K562 (cell line): ENCODE results near the gene ABCD3. TPM values are rescaled to one million over a fixed set of nuclear protein-coding genes. Genes with fewer than 3 reads are reported as not detected.

Source experiments
- ATAC-seq: fragments of 200-7000 bp; cut with Tn5 transposase; 3 replicates; pipeline ENCODE4 v1.9.1; 2020; ENCODE audit warnings: moderate library complexity
- BruUV-seq: library from RNA; stranded (reverse); fragments of 400-500 nt; replicated peaks from 2 replicates; lab custom pipeline; 2021; lab: Mats Ljungman, UMichigan
- CTCF ChIA-PET: fragments of 300-600 bp; formaldehyde crosslinking; extraction: SDS; loops from one replicate; lab custom pipeline; 2021; ENCODE audit warnings: low intra/inter-chr PET ratio; lab: Yijun Ruan, JAX
- POLR2A ChIA-PET: fragments of 300-600, 350-650 bp; sonication (Branson Sonifier 250); formaldehyde crosslinking; extraction: SDS; loops from one replicate; lab custom pipeline; 2021; ENCODE audit warnings: antibody characterized with exemption, inconsistent platforms; lab: Yijun Ruan, JAX
- DNase-seq, 4 experiments: peaks; one replicate each; pipeline versions ENCODE4 v3.0.0 to v3.0.0-alpha.2; 2011 to 2018; ENCODE audit warnings: low spot score in 3 of 4, mixed read lengths in 3 of 4; ENCODE audit errors: extremely low read depth in 1 of 4
- FAIRE-seq: peaks from 2 replicates; lab custom pipeline; 2011; peaks lifted over from hg19 to GRCh38; lab: Jason Lieb, UNC
- H2AFZ ChIP-seq: 2 replicates; pipeline ENCODE4 v1.6.0; 2011; ENCODE audit warnings: low read depth, low read length, control low read depth, inconsistent platforms
- H3K27ac ChIP-seq: fragments of 200-600 bp; 3 replicates; pipeline ENCODE4 v1.8.0; 2011; ENCODE audit warnings: low read depth, mild to moderate bottlenecking, control low read depth, inconsistent platforms, low read length, moderate library complexity, mixed read lengths; ENCODE audit errors: extremely low read depth
- H3K27me3 ChIP-seq, 2 experiments: fragments of 300-600 bp in 1 of 2; 2 replicates in 1 of 2; 3 replicates in 1 of 2; pipeline versions ENCODE4 v1.6.0 to v1.8.0; 2011; ENCODE audit warnings: inconsistent platforms in 2 of 2, low read length in 2 of 2, mild to moderate bottlenecking in 1 of 2, mixed read lengths in 1 of 2, moderate library complexity in 1 of 2; ENCODE audit not compliant: control insufficient read depth in 2 of 2, insufficient read depth in 2 of 2
- H3K36me3 ChIP-seq: fragments of 300-600 bp; 3 replicates; pipeline ENCODE4 v1.8.0; 2011; ENCODE audit warnings: mild to moderate bottlenecking, low read length, inconsistent platforms; ENCODE audit not compliant: control insufficient read depth, insufficient read depth
- H3K4me1 ChIP-seq, 2 experiments: fragments of 200-600 bp in 1 of 2; replicated peaks in 1 of 2; 2 replicates in 1 of 2; 3 replicates in 1 of 2; pipeline versions ENCODE4 v1.5.1 to v1.8.0; 2011; ENCODE audit warnings: inconsistent platforms in 2 of 2, low read length in 2 of 2, mild to moderate bottlenecking in 1 of 2, mixed read lengths in 1 of 2, moderate library complexity in 1 of 2; ENCODE audit not compliant: control insufficient read depth in 2 of 2, insufficient read depth in 2 of 2
- H3K4me2 ChIP-seq: 2 replicates; pipeline ENCODE4 v1.6.1; 2011; ENCODE audit warnings: low read length, control low read depth, inconsistent platforms, mixed read lengths; ENCODE audit not compliant: insufficient read depth
- H3K4me3 ChIP-seq: fragments of 200-600 bp; sonication (generic), shearing (Covaris generic); 2 replicates; pipeline ENCODE4 v1.5.1; 2016; ENCODE audit warnings: control low read depth, inconsistent platforms
- H3K79me2 ChIP-seq: fragments of 200-600 bp; 3 replicates; pipeline ENCODE4 v1.8.0; 2011; ENCODE audit warnings: low read length, inconsistent platforms; ENCODE audit not compliant: control insufficient read depth, insufficient read depth
- H3K9ac ChIP-seq, 2 experiments: 2 replicates each; pipeline versions ENCODE4 v1.6.0 to v1.6.1; 2011; ENCODE audit warnings: low read depth in 2 of 2, low read length in 2 of 2, control low read depth in 1 of 2, inconsistent platforms in 1 of 2, mild to moderate bottlenecking in 1 of 2, mixed read lengths in 1 of 2; ENCODE audit not compliant: insufficient read depth in 1 of 2
- H3K9me1 ChIP-seq: one replicate; pipeline ENCODE4 v1.6.0; 2011; ENCODE audit warnings: inconsistent platforms, mild to moderate bottlenecking, low read length, moderate library complexity; ENCODE audit not compliant: control insufficient read depth, insufficient read depth
- H3K9me3 ChIP-seq: replicated peaks from 2 replicates; pipeline ENCODE4 v1.5.1; 2011; ENCODE audit warnings: low read depth, low read length, inconsistent platforms; ENCODE audit not compliant: control insufficient read depth, insufficient read depth
- H4K20me1 ChIP-seq: replicated peaks from 2 replicates; pipeline ENCODE4 v1.6.1; 2011; ENCODE audit warnings: low read length, inconsistent platforms, mixed read lengths; ENCODE audit not compliant: control insufficient read depth, insufficient read depth
- ATF6 ChIP-seq: sonication (generic); formaldehyde crosslinking; IDR thresholded peaks from 2 replicates; pipeline ENCODE4 v1.4.0; 2020; ENCODE audit warnings: mild to moderate bottlenecking, missing genetic modification reagents
- CBFA2T2 ChIP-seq: fragments of 450-650 bp; conservative IDR thresholded peaks from 2 replicates; pipeline ENCODE4 v1.6.1; 2017; ENCODE audit warnings: mild to moderate bottlenecking
- CBX8 ChIP-seq: fragments of 200-600 bp; sonication (generic); IDR thresholded peaks from 2 replicates; pipeline ENCODE4 v1.6.1; 2012; ENCODE audit warnings: borderline replicate concordance, mixed run types, low read depth, mild to moderate bottlenecking, moderate library complexity, mixed read lengths, low read length, control low read depth, inconsistent platforms; ENCODE audit not compliant: poor library complexity, severe bottlenecking; ENCODE audit errors: extremely low read depth
- EHMT2 ChIP-seq: fragments of 450-650 bp; IDR thresholded peaks from 2 replicates; pipeline ENCODE4 v1.6.1; 2018; ENCODE audit warnings: antibody characterized with exemption
- MGA ChIP-seq: fragments of 450-650 bp; IDR thresholded peaks from 2 replicates; pipeline ENCODE4 v1.6.1; 2016; ENCODE audit warnings: mild to moderate bottlenecking, moderate library complexity
- NR2F6 ChIP-seq: fragments of 450-650 bp; formaldehyde crosslinking; IDR thresholded peaks from 2 replicates; pipeline ENCODE4 v1.4.0; 2020; ENCODE audit warnings: mild to moderate bottlenecking
- SMARCA4 ChIP-seq: fragments of 450-650 bp; IDR thresholded peaks from 2 replicates; pipeline ENCODE4 v1.6.1; 2016
- SPI1 ChIP-seq: IDR thresholded peaks from 2 replicates; pipeline ENCODE4 v1.6.1; 2011; ENCODE audit warnings: low read depth, low read length, control low read depth, borderline replicate concordance
- TFAM ChIP-seq: fragments of 250-450 bp; sonication (Bioruptor Pico); conservative IDR thresholded peaks from 2 replicates; pipeline ENCODE4 v1.5.0; 2021; ENCODE audit warnings: mild to moderate bottlenecking, moderate library complexity
- ZNF699 ChIP-seq: fragments of 250-450 bp; sonication (Bioruptor Pico); IDR thresholded peaks from 2 replicates; pipeline ENCODE4 v1.8.0; 2021; ENCODE audit warnings: mild to moderate bottlenecking, moderate library complexity; ENCODE audit not compliant: insufficient replicate concordance
- WGBS: fragments of 100-300 bp; shearing (Covaris generic); methylation state at CpG from one replicate; pipeline ENCODE4 v1.1.6; 2016; ENCODE audit warnings: low coverage, mixed read lengths; ENCODE audit not compliant: insufficient coverage; ENCODE audit errors: missing lambda C conversion rate; 5-methylcytosine and 5-hydroxymethylcytosine counted together
- in situ Hi-C: fragments of 300-500 bp; cut with MboI; formaldehyde crosslinking; loops from 4 replicates; pipeline ENCODE4 v1.15.0; 2018; ENCODE audit warnings: inconsistent platforms, mixed read lengths
- intact Hi-C: fragments of 100-400 bp; cut with micrococcal nuclease; formaldehyde crosslinking; loops from 2 replicates; pipeline ENCODE4 v1.14.2; 2022
- polyA plus RNA-seq, 8 experiments: library from polyadenylated mRNA; depleted of rRNA in 4 of 8; stranded (reverse) in 5 of 8; unstranded in 3 of 8; fragments of >200 nt; fragmentation: Nextera tagmentation in 2 of 8; fragmentation: Illumina TruSeq in 1 of 8; extraction: Ambion mirVana in 2 of 8; extraction: Trizol in 1 of 8; gene quantifications; 2 replicates each; pipeline versions ENCODE4 v1.2.1 to v1.2.3, GENCODE V29; 2011 to 2014; ENCODE audit warnings: inconsistent platforms in 1 of 8, missing spikeins in 1 of 8
- total RNA-seq, 7 experiments: library from RNA; depleted of rRNA in 6 of 7; stranded (reverse); fragments of >200 nt in 6 of 7; fragmentation: Illumina TruSeq in 2 of 7; extraction: Trizol in 2 of 7; gene quantifications; 2 replicates each; pipeline versions ENCODE4 v1.2.1 to v1.2.3, GENCODE V29; 2011 to 2021; ENCODE audit warnings: low replicate concordance in 1 of 7

The ABCD3 gene
- total and polyA plus RNA-seq, 9 of the 15 experiments (the other 6 are each of a cell fraction or from before 2014, with no cell fraction given) = 11.0 to 30.7 (median 15.5) TPM

GRCh38 chr1:94554580-94554979 lies 136.4 kb downstream of the ABCD3 start:
- ChIA-PET CTCF (no interaction called here), POLR2A (interaction anchor here (1.0 kb wide), 1 partner anchor 13 kb away, joined by 3 read pairs; no protein-coding TSS in a partner anchor)
- no peak for DNase-seq
- TF ChIP-seq TFAM (CRISPR knock-in tag) (no peak), ZNF699 (CRISPR knock-in tag) (no peak), NR2F6 (CRISPR knock-in tag) (no peak), ATF6 (no peak), CBX8 (no peak), SMARCA4 (no peak), CBFA2T2 (no peak), SPI1 (no peak), EHMT2 (no peak), MGA (no peak)

More at GRCh38 chr1:94554580-94554979, 136.4 kb downstream of the ABCD3 start:
- in situ Hi-C loops = no loop called here
- Histone ChIP-seq H4K20me1 (no peaks in the 10 kb centered on the region), H3K4me2 (no peak overlapping the region), H3K36me3 (no peaks in the 10 kb centered on the region), H3K4me1 (no peaks in the 10 kb centered on the region), H2AFZ (no peak overlapping the region), H3K4me3 (no peak overlapping the region), H3K9me1 (peaks cover 3% of the 10 kb centered on the region), H3K9me3 (no peaks in the 10 kb centered on the region), H3K79me2 (no peaks in the 10 kb centered on the region), H3K27me3 (peaks cover 10 to 45% of the 10 kb centered on the region in 2 experiments), H3K9ac (no peak overlapping the region), H3K27ac (no peak overlapping the region)
- 0% methylated on average over 4 of the region's 5 CpGs for WGBS
- no peak for FAIRE-seq
- no TSS peak for BruUV-seq
- intact Hi-C loops = no loop called here
- no peak for ATAC-seq
